Activated CD4-positive, alpha-beta memory T cell treated with anti-CD3 and anti-CD28 coated beads for 36 hours (primary cell): ENCODE results near the gene DAGLB. TPM values are rescaled to one million over a fixed set of nuclear protein-coding genes. Genes with fewer than 3 reads are reported as not detected.
"Not testable (repeated sequence)": the region's sequence is repeated elsewhere in the genome, so short reads cannot be mapped to it uniquely, and the experiment has no call there.

Experiments used
- CTCF ChIA-PET: fragments of 350-600 bp; sonication (Branson Sonifier 250); formaldehyde crosslinking; loops from one replicate; lab custom pipeline; 2021; ENCODE audit warnings: antibody characterized with exemption, inconsistent platforms; lab: Charles Lee
- POLR2A ChIA-PET: fragments of 350-600 bp; sonication (Branson Sonifier 250); formaldehyde crosslinking; loops from one replicate; lab custom pipeline; 2021; ENCODE audit warnings: antibody characterized with exemption; lab: Charles Lee
- DNase-seq: peaks from one replicate; pipeline ENCODE4 v3.0.0-alpha.2; 2020
- H3K27ac Mint-ChIP-seq: one replicate; pipeline ENCODE4 v1.8.0; 2021; ENCODE audit warnings: mixed read lengths
- H3K27me3 Mint-ChIP-seq: one replicate; pipeline ENCODE4 v1.8.0; 2021; ENCODE audit warnings: mixed read lengths
- H3K36me3 Mint-ChIP-seq: one replicate; pipeline ENCODE4 v1.8.0; 2021; ENCODE audit warnings: mixed read lengths
- H3K4me1 Mint-ChIP-seq: one replicate; pipeline ENCODE4 v1.8.0; 2021; ENCODE audit warnings: low read depth, mixed read lengths
- H3K4me3 Mint-ChIP-seq: one replicate; pipeline ENCODE4 v1.8.0; 2021; ENCODE audit warnings: mild to moderate bottlenecking, mixed read lengths
- H3K9me3 Mint-ChIP-seq: one replicate; pipeline ENCODE4 v1.8.0; 2021; ENCODE audit warnings: mixed read lengths
- intact Hi-C: fragments of 100-400 bp; cut with micrococcal nuclease; formaldehyde crosslinking; loops from one replicate; pipeline ENCODE4 v1.15.1; 2023
- total RNA-seq, 2 experiments: library from RNA; stranded (reverse); gene quantifications; one replicate each; pipeline ENCODE4 v1.2.3, GENCODE V29; 2021

The DAGLB gene
- total RNA-seq, 2 experiments from 2014 or later = 12.8 to 13.6 TPM

GRCh38 chr7:6481445-6481844 lies 33.7 kb upstream of the DAGLB start:
- H3K27ac Mint-ChIP-seq = peak overlapping the region; percentile 42
- intact Hi-C loops = no loop called here
- ChIA-PET CTCF (no interaction called here), POLR2A (no interaction called here)
- peaks cover 59% of the 10 kb centered on the region for H3K4me1 Mint-ChIP-seq
- peaks cover 22% of the 10 kb centered on the region for H3K36me3 Mint-ChIP-seq
- DNase-seq = no peak
- no peaks in the 10 kb centered on the region for H3K27me3 Mint-ChIP-seq
- H3K9me3 Mint-ChIP-seq = no peaks in the 10 kb centered on the region
- peak overlapping the region; percentile 45 for H3K4me3 Mint-ChIP-seq

GRCh38 chr7:6480323-6480660 lies 32.5 kb upstream of the DAGLB start:
- peak overlapping the region; percentile 2 for H3K27ac Mint-ChIP-seq
- CTCF ChIA-PET = interaction anchor here (0.8 to 1.4 kb wide), 2 partner anchors 36 to 43 kb away, joined by 3 to 5 read pairs; no protein-coding TSS in a partner anchor

GRCh38 chr7:6479067-6479466 lies 31.3 kb upstream of the DAGLB start:
- peak; percentile 39 for DNase-seq
- no peak overlapping the region for H3K4me3 Mint-ChIP-seq
- intact Hi-C loops = no loop called here
- POLR2A ChIA-PET = interaction anchor here (0.6 to 1.4 kb wide), 2 partner anchors 31 to 137 kb away, joined by 4 read pairs; no protein-coding TSS in a partner anchor
- H3K4me1 Mint-ChIP-seq = peaks cover 72% of the 10 kb centered on the region
- H3K27me3 Mint-ChIP-seq = no peaks in the 10 kb centered on the region
- peaks cover 24% of the 10 kb centered on the region for H3K36me3 Mint-ChIP-seq
- H3K27ac Mint-ChIP-seq = peak overlapping the region; percentile 67
- H3K9me3 Mint-ChIP-seq = no peaks in the 10 kb centered on the region
- CTCF ChIA-PET = interaction anchor here (0.7 kb wide), 1 partner anchor 111 kb away, joined by 3 read pairs; the partner anchor contains the start of gene INTS15

More at GRCh38 chr7:6480323-6480660, 32.5 kb upstream of the DAGLB start:
- Mint-ChIP-seq H3K4me3 (no peak overlapping the region), H3K36me3 (peaks cover 22% of the 10 kb centered on the region), H3K27me3 (no peaks in the 10 kb centered on the region), H3K9me3 (no peaks in the 10 kb centered on the region), H3K4me1 (peaks cover 70% of the 10 kb centered on the region)
- no peak for DNase-seq
- intact Hi-C loops = no loop called here
- POLR2A ChIA-PET = no interaction called here

GRCh38 chr7:6478186-6478585 lies 30.4 kb upstream of the DAGLB start:
- no peak overlapping the region for H3K27ac Mint-ChIP-seq
- ChIA-PET POLR2A (interaction anchor here (0.6 kb wide), 1 partner anchor 136 kb away, joined by 4 read pairs; no protein-coding TSS in a partner anchor), CTCF (interaction anchor here (0.6 kb wide), 1 partner anchor 572 kb away, joined by 6 read pairs; no protein-coding TSS in a partner anchor)
- intact Hi-C loops = no loop called here
- DNase-seq = no peak
- no peak overlapping the region for H3K4me3 Mint-ChIP-seq
- peaks cover 25% of the 10 kb centered on the region for H3K36me3 Mint-ChIP-seq
- no peaks in the 10 kb centered on the region for H3K27me3 Mint-ChIP-seq
- no peaks in the 10 kb centered on the region for H3K9me3 Mint-ChIP-seq
- peaks cover 72% of the 10 kb centered on the region for H3K4me1 Mint-ChIP-seq

- Mint-ChIP-seq H3K9me3 (no peaks in the 10 kb centered on the region), H3K36me3 (peaks cover 23% of the 10 kb centered on the region), H3K4me3 (no peak overlapping the region), H3K27ac (no peak overlapping the region), H3K27me3 (no peaks in the 10 kb centered on the region), H3K4me1 (peaks cover 67% of the 10 kb centered on the region)
- intact Hi-C loops = no loop called here
- no peak for DNase-seq
- POLR2A ChIA-PET = no interaction called here
- CTCF ChIA-PET = interaction anchor here (0.6 kb wide), 1 partner anchor 149 kb away, joined by 3 read pairs; no protein-coding TSS in a partner anchor
These were observed 29.5 kb upstream of the DAGLB start for GRCh38 chr7:6477318-6477660.

- Mint-ChIP-seq H3K9me3 (no peaks in the 10 kb centered on the region), H3K27ac (peak overlapping the region; percentile 71), H3K4me3 (no peak overlapping the region), H3K4me1 (peaks cover 64% of the 10 kb centered on the region), H3K27me3 (no peaks in the 10 kb centered on the region), H3K36me3 (peaks cover 23% of the 10 kb centered on the region)
- ChIA-PET POLR2A (no interaction called here), CTCF (interaction anchor here (0.6 kb wide), 1 partner anchor 150 kb away, joined by 3 read pairs; no protein-coding TSS in a partner anchor)
- DNase-seq = no peak
- intact Hi-C loops = no loop called here
These were observed 29.0 kb upstream of the DAGLB start for GRCh38 chr7:6476596-6477317.

GRCh38 chr7:6475433-6476186 lies 27.9 kb upstream of the DAGLB start:
- intact Hi-C loops = no loop called here
- POLR2A ChIA-PET = no interaction called here

GRCh38 chr7:6465862-6466261 lies 18.1 kb upstream of the DAGLB start:
- POLR2A ChIA-PET = no interaction called here
- intact Hi-C loops = no loop called here
- peaks cover 8% of the 10 kb centered on the region for H3K4me1 Mint-ChIP-seq
- no peak overlapping the region for H3K27ac Mint-ChIP-seq
- H3K27me3 Mint-ChIP-seq = no peaks in the 10 kb centered on the region
- H3K36me3 Mint-ChIP-seq = peaks cover 50% of the 10 kb centered on the region
- H3K9me3 Mint-ChIP-seq = no peaks in the 10 kb centered on the region
- H3K4me3 Mint-ChIP-seq = no peak overlapping the region
- CTCF ChIA-PET = no interaction called here
- DNase-seq = no peak

More at GRCh38 chr7:6475433-6476186, 27.9 kb upstream of the DAGLB start:
- no peak overlapping the region for H3K4me3 Mint-ChIP-seq
- peaks cover 55% of the 10 kb centered on the region for H3K4me1 Mint-ChIP-seq
- CTCF ChIA-PET = no interaction called here
- DNase-seq = no peak
- no peaks in the 10 kb centered on the region for H3K27me3 Mint-ChIP-seq
- no peaks in the 10 kb centered on the region for H3K9me3 Mint-ChIP-seq
- peak overlapping the region; percentile 71 for H3K27ac Mint-ChIP-seq
- peaks cover 21% of the 10 kb centered on the region for H3K36me3 Mint-ChIP-seq

GRCh38 chr7:6463609-6464008 lies 15.9 kb upstream of the DAGLB start:
- H3K36me3 Mint-ChIP-seq = peaks cover 35% of the 10 kb centered on the region
- CTCF ChIA-PET = interaction anchor here (1.5 kb wide), 1 partner anchor 16 kb away, joined by 4 read pairs; the partner anchor contains the start of gene DAGLB
- H3K27me3 Mint-ChIP-seq, H3K27ac Mint-ChIP-seq, intact Hi-C loops, H3K4me3 Mint-ChIP-seq, DNase-seq, H3K4me1 Mint-ChIP-seq, H3K9me3 Mint-ChIP-seq: not testable (repeated sequence)
- POLR2A ChIA-PET = interaction anchor here (1.1 kb wide), 1 partner anchor 17 kb away, joined by 6 read pairs; no protein-coding TSS in a partner anchor

- Mint-ChIP-seq H3K9me3 (no peaks in the 10 kb centered on the region), H3K4me1 (peaks cover 1% of the 10 kb centered on the region), H3K27ac (no peak overlapping the region), H3K36me3 (peaks cover 23% of the 10 kb centered on the region), H3K27me3 (no peaks in the 10 kb centered on the region), H3K4me3 (no peak overlapping the region)
- ChIA-PET POLR2A (no interaction called here), CTCF (interaction anchor here (1.5 kb wide), 1 partner anchor 14 kb away, joined by 4 read pairs; the partner anchor contains the start of gene DAGLB)
- intact Hi-C loops = no loop called here
- no peak for DNase-seq
These were observed 14.3 kb upstream of the DAGLB start for GRCh38 chr7:6461946-6462550.

GRCh38 chr7:6460990-6461584 lies 13.3 kb upstream of the DAGLB start:
- H3K9me3 Mint-ChIP-seq = no peaks in the 10 kb centered on the region
- H3K4me1 Mint-ChIP-seq = no peaks in the 10 kb centered on the region
- CTCF ChIA-PET = interaction anchor here (0.6 kb wide), 1 partner anchor 98 kb away, joined by 3 read pairs; no protein-coding TSS in a partner anchor
- H3K36me3 Mint-ChIP-seq = peaks cover 14% of the 10 kb centered on the region
- H3K27ac Mint-ChIP-seq = no peak overlapping the region
- no peak overlapping the region for H3K4me3 Mint-ChIP-seq
- POLR2A ChIA-PET = no interaction called here
- no peak for DNase-seq
- intact Hi-C loops = no loop called here
- no peaks in the 10 kb centered on the region for H3K27me3 Mint-ChIP-seq
